Endothelial cell of umbilical vein (primary cell): ENCODE data around the gene CCDC142.

Experiments
- CTCF ChIP-seq, 2 donors: IDR thresholded peaks; 1 replicate in 1 of 2; 2 replicates in 1 of 2; pipeline ENCODE4 v1.5.1; 2011; ENCODE audit warnings: low read length in 2 of 2, mild to moderate bottlenecking in 2 of 2, moderate library complexity in 2 of 2, control low read depth in 1 of 2, inconsistent platforms in 1 of 2, low read depth in 1 of 2; ENCODE audit not compliant: insufficient read depth in 1 of 2; ENCODE audit errors: extremely low read depth in 1 of 2
- EZH2 ChIP-seq: IDR thresholded peaks from 2 replicates; pipeline ENCODE4 v1.6.1; 2012; ENCODE audit warnings: borderline replicate concordance, low read depth, mild to moderate bottlenecking, moderate library complexity, low read length, inconsistent platforms; ENCODE audit not compliant: severe bottlenecking
- MAX ChIP-seq: IDR thresholded peaks from 2 replicates; pipeline ENCODE4 v1.6.1; 2011; ENCODE audit not compliant: insufficient read depth, insufficient read length
- POLR2A ChIP-seq: IDR thresholded peaks from 2 replicates; pipeline ENCODE4 v1.6.1; 2012; ENCODE audit warnings: low read depth, mild to moderate bottlenecking, control low read depth, low read length

- TF ChIP-seq CTCF (IDR thresholded peaks at IDR 0.05; ENCODE audit: extremely low read depth in 1 of 2, insufficient read depth in 1 of 2, low read depth in 1 of 2, low read length in 2 of 2) (no peak), EZH2 (peak; percentile 61), POLR2A (no peak), MAX (no peak)
Observed at GRCh38 chr2:74511104-74511989, 28.5 kb upstream of the CCDC142 start.
